Esophagus muscularis mucosa (tissue), 4 donors: ENCODE data around the gene GOLGA5.

ENCODE experiments used
- CTCF ChIP-seq, 3 experiments: fragments of 200-600 bp in 2 of 3; fragments of 450-650 bp in 1 of 3; sonication (generic) in 2 of 3; IDR thresholded peaks; one replicate each; pipeline ENCODE4 v1.5.1; 2017 to 2019; ENCODE audit warnings: antibody characterized with exemption in 3 of 3, mild to moderate bottlenecking in 2 of 3, moderate library complexity in 1 of 3
- EP300 ChIP-seq: sonication (generic); formaldehyde crosslinking; IDR thresholded peaks from one replicate; pipeline ENCODE4 v1.6.1; 2017; ENCODE audit warnings: antibody characterized with exemption
- POLR2A ChIP-seq: fragments of 450-650 bp; IDR thresholded peaks from one replicate; pipeline ENCODE4 v1.6.1; 2017; ENCODE audit warnings: antibody characterized with exemption, moderate library complexity, mild to moderate bottlenecking, low read depth
- POLR2AphosphoS5 ChIP-seq, 2 donors: sonication (generic); formaldehyde crosslinking; IDR thresholded peaks; one replicate each; pipeline ENCODE4 v1.6.1; 2017; ENCODE audit warnings: antibody characterized with exemption in 2 of 2

DNA sequence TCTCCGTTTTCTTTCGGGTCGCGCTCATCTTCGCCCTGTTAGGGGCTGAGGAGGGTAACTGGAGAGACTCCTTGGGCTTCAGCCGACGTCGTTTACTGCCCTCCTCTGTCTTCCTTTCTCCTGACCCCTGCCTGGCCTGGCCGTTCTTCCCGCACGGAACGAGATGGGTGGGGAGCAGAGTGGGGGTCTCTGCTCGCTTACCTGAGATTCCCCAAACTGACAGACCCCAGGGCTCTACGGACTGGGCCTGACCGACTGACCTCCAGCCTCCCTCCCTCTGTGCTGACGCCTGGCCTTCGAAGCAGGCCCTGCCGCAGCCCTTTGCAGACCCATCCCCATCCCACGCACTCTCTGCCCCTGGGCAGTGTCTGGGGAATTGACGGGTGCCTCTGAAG, 439 bp downstream of the GOLGA5 start:
- no peak for TF ChIP-seq CTCF (IDR thresholded peaks at IDR 0.05)
- no peak for TF ChIP-seq EP300
- TF ChIP-seq POLR2A = no peak
- no peak for TF ChIP-seq POLR2AphosphoS5 (IDR thresholded peaks at IDR 0.05)
